GM21367 (cell line): ENCODE data around the gene RAPH1.
"Not testable (repeated sequence)": the region's sequence is repeated elsewhere in the genome, so short reads cannot be mapped to it uniquely, and the experiment has no call there.

Experiments
- ATAC-seq: cut with Tn5 transposase; IDR thresholded peaks from one replicate; pipeline ENCODE4 v1.9.1; 2021; ENCODE audit not compliant: unreplicated experiment

Gene RAPH1

DNA sequence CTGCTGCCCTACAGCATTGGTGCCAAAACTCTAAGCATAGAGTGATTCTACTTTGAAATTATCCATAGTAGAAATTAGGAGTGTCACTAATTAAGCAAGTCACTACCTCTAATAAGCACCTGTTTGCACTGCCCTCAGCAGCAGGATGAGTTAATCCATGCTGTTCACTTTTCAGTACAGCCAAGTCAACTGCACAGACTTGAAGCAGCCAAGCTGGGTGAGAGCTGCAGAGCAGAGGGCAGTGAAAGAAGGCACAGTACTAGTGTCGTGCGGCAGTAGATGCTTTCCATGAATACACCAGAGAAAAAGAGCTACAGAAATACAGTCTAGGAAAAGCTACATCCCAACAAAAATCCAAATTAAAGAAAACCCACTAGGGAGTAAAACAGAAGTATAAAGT lies 98.6 kb downstream of the RAPH1 start:
- no peak for ATAC-seq

DNA sequence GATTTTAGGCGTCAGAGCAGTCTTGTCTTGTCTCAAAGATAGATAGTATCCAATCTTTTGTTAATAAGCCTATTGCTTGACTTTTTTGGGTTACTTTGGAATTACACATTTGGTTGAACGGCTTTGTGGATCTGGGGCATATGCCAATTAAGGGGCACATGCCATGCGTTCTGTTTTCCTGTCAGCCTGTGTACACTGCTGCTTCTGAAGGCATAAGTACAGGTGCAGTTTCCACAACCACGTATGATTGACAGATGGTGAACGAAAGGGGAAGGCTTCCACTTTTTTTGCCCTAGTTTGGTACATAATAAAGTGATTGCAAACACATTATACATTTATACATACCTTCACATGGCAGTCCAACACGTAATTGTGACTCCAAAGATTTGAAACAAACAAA lies 102.3 kb downstream of the RAPH1 start:
- no peak for ATAC-seq

DNA sequence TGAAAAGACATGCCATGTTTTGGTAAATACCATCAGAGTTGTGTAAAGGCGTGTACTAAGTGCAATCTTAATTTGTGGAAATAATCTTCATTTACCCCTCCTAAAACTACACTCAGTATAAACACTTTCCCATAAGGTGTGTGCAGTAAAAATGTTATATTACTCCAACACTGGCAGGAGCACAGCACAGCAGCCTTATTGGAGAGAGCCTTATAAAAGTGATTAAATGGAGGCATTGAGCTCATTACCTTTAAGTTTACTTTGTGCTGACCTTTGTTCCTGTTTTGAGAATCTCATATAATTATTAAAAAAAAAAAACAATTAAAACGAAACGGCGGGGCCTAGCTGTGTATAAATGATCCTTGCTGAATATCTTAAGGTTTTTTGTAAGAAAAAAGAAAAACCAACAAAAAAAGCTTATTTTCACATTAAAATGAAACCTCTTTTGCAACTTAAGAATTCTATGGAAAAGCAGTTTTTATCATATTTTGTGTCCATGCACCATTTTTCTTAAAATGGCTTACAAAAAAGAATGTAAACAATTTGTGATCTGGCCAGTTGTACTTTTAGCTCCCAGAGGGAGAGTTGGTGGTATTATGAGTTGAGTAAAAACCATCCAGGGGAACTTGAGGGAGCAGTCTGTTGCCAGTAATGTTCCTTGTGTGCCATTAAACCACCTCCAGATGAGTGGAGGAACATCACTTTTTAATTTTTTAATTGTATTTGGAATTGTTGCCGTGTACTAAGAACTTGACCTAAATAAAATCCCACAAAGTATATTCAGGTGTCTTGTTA lies 103.5 kb downstream of the RAPH1 start:
- ATAC-seq, result no peak

DNA sequence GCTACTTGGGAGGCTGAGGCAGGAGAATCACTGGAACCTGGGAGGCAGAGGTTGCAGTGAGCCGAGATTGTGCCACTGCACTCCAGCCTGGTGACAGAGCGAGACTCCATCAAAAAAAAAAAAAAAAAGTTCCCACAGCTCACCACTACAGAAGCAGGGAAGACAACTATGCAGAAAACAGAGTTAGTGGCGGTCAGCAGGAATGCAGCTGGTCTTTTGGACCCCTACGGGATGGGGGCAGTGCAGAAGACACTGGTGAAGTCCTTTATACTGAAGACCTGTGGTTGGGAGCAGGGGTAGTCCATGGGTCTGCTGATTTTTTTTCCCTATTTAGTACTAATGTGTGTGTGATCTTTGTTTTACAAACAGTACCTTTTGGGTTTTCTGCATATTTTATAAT lies 105.5 kb downstream of the RAPH1 start:
- ATAC-seq, result not testable (repeated sequence)

DNA sequence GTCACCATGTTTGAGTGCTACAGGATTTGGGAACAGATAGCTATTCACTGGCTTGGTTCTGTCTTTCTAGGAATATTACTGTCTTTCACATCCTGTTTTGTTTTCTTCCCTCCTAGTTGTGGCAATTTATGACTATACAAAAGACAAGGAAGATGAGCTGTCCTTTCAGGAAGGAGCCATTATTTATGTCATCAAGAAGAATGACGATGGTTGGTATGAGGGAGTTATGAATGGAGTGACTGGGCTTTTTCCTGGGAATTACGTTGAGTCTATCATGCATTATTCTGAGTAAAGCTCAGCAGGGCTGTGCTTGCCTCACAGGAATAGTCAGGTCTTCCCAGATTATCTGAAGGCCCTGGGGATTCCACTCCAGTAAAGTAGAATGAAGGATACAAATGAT lies 108.0 kb downstream of the RAPH1 start:
- no peak for ATAC-seq

DNA sequence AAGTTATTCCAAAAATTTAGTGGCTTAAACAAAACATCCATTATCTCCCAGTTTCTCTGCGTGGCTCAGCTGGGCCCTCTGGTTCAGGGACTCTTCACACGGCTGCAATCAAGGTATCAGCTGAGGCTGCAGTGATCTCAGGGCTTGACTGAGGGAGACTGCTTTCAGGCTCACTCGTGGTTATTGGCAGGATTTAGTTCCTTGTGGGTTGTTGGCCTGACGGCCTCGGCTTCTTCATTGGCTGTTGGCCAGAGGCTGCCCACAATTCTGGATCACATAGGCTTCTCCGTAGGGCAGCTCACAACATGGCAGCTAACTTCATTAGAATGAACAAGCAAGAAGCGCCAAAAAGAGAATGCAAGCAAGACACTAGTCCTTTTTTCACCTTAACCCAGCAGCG lies 116.8 kb downstream of the RAPH1 start:
- ATAC-seq, result no peak

DNA sequence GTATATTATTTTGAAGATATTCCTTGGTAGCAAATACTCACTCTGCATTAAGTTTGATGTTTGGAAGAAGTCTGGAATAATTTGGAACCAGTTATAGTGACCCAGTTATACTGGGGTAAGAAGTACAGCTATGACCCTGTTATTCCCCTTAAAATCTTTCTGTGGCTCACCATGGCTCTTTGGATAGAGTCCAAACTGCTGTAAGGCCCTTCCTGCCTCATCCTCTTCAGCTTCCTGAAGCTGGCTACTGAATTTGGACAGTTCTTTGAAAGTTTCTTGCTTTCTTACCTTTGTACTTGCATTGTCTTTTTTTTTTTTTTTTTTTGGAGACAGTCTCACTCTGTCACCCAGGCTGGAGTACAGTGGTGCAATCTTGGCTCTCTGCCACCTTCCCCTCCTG lies 121.3 kb downstream of the RAPH1 start:
- ATAC-seq, result no peak

DNA sequence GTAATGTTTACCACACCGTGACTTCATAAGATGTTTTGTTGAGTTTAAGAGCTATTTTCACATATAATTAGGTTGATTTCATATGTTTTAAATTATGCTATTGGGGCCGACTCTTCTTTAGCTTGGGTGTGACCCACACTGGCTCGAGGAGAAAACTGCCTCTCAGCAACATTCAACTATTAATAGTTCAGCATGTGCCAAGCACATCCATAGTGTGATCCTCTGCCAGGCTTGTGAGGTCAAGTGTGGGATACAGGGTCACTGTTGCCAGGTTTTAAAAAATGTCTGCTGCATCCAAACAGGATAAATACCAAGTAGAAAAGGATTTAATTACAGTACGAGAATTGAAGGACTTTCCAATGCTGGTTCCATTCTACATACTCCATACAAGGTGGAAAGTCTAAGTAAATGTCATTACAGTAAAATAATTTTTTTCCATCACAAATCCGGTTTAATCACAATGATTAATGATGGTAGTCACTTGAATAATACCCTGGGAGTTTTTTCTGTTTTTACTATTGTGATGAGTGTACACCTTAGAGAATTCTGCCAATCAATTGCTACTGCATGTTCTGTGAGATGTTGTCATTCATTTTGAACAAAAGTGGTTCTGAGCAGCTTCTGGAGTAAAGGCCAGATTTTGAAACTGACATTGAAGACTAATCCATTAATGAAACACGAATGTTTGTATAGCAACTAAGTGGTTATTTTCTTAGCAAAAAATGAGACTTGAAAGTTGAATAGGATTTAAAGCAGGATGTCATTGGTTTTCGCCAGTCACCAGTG lies 122.4 kb downstream of the RAPH1 start:
- ATAC-seq, result no peak

DNA sequence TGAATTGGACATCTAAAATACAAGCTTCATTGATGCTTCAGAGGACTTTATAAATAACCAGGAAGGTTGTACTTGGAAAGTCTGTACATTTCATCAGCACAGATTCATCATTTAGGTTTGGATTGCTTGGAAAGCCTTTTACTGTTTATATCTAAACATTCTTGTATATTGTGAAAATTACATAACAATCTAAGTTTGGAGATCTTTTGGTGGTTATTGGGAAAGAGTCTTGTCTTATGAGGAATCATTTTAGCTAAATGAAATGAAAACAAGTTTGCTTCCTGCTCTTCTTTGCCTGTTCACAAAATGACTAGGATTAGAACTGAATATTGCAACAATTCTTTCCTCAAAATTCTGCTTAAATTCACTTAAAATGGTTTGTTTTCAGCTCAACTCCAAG lies 127.6 kb downstream of the RAPH1 start:
- ATAC-seq, result no peak

DNA sequence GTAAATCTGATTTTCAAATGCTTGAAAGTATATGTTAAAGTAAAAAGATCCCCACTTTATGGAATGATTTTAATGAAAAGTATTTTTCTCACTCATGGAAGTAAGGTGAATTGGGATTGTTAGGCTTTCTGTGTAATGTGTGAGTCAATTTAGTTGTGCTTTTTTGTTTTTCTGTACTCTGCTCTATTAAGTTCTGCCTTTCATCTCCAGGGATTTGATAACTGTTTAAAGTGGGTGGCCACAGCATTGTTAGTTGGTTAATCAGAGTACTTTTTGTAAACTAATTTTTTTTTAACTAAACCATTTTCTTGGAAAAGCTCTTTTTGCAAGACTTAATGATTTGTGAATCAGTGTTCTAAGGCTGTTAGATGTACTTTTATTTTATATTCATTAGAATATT lies 130.1 kb downstream of the RAPH1 start:
- no peak for ATAC-seq

DNA sequence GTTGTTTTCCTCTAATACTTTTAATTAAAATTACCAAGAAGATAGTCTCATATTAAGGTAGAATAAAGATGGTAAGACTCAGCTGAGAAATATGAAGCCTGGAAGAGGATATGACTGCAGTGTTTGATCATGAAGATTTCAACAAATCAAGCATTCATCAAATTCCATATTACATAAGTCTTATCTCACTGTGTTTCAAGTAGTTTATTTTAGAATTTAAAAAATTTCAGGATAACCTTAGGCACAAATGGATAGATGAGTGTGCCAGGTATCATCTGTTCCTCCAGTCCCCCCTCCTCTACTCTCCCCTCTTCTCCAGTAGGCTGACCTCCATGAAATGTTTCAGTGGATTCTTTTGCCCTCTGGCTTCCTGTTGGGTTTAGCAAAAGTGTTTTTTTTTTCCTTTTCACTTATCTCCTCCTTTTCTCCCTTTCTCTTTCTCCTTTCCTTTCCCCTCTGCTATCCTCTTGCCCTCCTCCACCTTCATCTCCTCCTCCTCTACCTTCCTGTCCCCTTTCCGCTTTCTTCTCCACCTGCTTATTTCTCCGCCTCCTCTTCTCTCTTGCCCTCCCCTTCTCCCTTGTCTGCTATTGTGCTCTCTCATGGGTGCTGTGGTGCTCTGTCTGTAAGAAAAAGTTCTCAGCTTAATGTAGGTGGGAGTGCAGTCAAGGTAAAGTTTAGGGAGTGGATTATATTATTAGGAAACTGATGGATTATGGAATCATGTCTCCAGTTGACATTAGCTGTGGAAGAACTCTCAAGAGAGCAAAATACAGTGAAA lies 134.1 kb downstream of the RAPH1 start:
- no peak for ATAC-seq

DNA sequence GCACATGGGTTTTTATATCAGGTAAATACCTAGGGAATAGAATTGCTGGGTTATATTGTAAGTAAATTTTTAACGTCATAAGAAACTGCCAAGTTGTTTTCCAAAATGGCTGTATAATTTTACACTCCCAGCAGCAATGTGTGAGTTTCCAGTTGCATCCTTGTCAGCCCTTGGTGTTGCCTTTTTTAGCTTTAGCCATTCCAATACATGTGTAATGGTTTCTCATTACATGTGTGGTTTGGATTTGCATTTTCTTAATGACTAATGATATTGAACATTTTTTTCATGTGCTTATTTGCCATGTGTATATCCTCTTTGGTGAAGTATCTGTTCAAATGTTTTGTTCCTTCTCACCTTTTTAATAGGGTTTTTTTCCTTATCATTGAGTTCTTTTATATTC lies 136.1 kb downstream of the RAPH1 start:
- ATAC-seq, result no peak

DNA sequence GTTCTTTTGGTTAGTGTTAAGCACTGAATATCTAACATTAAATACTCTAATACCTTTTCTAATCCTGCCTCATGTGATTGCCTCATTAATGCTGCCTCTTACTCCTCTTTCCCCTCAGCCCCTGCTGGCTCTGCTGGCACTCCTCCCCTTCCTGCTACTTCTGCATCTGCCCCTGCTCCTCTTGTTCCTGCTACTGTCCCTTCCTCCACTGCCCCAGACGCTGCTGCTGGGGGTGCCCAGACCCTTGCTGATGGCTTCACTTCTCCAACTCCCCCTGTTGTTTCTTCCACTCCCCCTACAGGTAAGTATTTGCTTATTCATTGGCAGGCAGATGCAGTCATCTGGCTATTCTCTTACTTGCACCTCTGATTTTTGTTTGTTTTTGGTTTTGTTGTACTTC lies 138.4 kb downstream of the RAPH1 start:
- no peak for ATAC-seq

DNA sequence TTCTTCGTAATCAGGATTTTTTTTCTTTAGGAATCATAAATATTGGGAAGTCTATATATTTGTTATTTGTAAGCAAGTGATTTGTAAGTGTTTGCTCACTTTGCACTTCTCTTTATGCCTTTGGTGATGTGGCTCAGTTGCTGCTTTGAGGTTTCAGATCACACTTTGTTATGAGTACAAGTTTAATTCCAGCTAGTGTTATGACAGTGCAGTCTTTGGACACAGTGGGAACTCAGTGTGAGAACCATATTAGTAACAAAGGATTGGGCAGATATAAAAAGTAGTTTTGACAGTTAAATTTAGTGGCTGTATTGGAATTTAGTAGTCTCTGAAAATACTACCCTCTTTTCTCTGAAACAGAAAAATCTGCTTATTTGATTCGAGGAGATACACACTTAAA lies 139.2 kb downstream of the RAPH1 start:
- no peak for ATAC-seq

DNA sequence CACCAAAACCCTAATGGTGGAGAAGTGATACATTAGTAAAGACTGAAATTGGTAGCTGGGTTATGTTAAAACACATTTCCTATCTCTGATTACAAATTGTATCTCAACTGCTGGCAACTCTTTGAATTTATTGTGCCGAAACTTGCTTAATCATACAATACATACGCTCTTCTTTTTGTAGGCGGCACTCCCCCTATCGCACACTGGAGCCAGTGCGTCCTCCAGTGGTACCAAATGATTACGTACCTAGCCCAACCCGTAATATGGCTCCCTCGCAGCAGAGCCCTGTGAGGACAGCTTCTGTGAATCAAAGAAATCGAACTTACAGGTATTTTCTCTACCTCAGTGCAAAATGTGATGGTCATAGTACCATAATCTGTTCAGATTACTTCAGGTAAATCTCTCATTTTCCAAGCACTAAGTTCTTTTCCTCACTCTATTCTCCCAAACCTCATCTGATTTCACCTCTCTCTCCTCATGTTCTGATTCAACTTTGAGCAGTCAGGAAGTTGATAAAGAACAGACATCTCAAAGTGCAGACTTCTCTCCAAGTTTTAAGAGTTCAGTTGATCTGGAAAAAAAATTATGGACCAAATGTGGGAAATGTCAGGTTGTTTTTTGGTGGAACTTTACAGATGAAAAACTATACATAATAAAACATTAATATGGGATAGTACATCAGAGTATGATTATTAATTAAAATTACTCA lies 140.4 kb downstream of the RAPH1 start:
- no peak for ATAC-seq

DNA sequence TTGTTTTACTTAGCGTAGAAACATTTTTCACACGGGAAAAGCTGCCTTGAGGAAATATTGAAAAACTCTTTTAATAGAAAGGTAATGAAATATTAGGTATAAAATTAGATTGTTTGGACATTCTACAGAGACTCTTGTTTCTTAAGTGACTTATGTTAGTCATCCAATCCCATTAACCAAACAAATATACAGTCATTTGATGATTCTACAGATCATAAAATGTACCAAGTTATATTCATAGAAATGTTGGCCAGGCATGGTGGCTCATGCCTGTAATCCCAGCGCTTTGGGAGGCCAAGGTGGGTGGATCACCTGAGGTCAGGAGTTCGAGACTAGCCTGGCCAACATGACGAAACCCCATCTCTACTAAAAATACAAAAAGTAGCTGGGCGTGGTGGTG lies 146.9 kb downstream of the RAPH1 start:
- ATAC-seq, result not testable (repeated sequence)

DNA sequence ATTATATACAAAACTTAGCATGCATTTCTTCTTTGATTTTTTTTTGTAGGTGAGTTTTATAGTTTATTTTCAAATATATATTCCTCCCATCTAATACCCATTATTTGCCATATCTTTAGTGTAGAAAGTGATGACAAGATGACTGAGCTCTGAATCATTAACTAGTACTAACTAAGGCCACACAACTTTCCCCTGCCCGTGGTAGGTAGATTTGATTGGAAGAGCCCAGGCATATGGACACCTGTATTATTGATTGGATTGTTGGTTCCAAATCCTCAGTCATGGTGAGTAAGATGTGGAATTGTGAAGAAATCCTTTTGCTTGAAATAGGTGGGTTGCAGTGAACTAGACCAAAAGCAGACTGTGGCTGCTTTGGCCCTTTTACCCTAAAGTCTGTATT lies 152.1 kb downstream of the RAPH1 start:
- no peak for ATAC-seq

DNA sequence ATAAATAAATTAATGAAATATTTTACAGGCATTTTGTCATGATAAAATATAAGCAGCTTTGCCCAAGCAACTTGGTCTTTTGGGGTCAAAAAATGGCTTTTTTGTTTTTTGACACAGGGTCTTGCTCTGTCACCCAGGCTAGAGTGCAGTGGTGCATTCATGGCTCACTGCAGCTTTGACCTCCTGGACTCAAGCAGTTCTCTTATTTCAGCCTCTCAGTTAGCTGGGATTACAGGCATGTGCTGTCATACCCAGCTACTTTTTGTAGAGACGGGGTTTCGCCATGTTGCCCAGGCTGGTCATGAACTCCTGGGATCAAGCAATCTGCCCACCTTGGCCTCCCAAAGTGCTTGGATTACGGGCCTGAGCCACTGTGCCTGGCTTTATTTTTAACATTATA lies 155.9 kb downstream of the RAPH1 start:
- no peak for ATAC-seq

DNA sequence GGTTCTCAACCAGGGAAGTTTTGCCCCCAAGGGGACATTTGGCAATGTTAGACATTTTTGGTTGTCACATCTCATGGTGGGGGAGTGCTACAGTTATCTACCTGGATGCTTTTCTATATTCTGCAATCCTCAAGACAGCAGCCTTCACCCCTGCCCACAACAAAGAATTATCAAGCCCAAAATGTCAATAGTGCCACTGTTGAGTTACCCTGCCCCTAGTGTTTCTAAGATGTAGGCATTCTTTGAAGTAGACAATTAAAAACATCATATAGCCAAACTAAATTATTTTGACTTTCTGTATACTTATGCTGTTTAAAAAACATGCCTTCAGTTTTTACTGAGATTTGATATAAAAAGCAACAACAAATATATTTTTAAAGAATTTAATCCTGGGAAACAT lies 158.9 kb downstream of the RAPH1 start:
- no peak for ATAC-seq

DNA sequence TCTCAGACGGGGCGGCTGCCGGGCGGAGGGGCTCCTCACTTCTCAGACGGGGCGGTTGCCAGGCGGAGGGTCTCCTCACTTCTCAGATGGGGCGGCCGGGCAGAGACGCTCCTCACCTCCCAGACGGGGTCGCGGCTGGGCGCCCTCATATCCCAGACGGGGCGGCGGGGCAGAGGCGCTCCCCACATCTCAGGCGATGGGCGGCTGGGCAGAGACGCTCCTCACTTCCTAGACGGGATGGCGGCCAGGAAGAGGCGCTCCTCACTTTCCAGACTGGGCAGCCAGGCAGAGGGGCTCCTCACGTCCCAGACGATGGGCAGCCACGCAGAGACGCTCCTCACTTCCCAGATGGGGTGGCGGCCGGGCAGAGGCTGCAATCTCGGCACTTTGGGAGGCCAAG lies 162.4 kb downstream of the RAPH1 start:
- not testable (repeated sequence) for ATAC-seq
